HG03139 (cell line): ENCODE measurements around the gene AMZ2.
A peak's percentile ranks its signal among the peaks of the same experiment; 100 is the strongest.
"Not testable (repeated sequence)": the region's sequence is repeated elsewhere in the genome, so short reads cannot be mapped to it uniquely, and the experiment has no call there.

Experiments used
- ATAC-seq: cut with Tn5 transposase; IDR thresholded peaks from one replicate; pipeline ENCODE4 v1.9.1; 2021; ENCODE audit not compliant: unreplicated experiment

Gene AMZ2

DNA sequence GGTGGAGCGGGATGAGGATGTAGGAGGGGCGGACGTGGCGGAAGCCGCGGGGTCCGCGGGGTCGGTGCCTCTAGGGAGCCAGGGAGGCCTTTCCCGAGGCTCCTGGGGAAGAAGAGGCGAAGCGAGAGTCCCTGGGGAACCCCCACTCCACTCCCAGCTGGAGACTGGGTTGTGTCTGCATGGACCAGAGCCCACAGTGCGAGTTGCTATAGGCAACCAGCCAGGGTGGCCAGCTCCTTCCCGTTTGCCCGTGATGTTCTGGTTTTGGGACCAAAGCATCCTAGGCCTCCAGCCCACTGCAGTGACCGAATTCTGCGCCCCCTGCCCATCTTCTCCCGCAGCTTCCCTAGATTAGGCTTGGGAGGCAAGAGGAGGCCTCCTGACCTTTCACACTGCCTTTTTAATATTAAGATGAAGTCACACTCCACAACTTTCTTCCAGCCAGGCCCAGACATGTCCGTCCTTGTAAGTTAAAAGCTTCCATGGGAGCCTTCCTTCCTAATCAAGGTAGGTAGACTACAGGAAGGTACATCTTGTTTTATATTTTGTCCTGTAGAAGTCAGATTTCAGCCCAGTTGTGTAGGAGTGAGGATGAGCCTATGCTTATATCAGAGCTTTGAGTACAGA is 469 bp downstream of the AMZ2 start:
- peak; percentile 12 for ATAC-seq

DNA sequence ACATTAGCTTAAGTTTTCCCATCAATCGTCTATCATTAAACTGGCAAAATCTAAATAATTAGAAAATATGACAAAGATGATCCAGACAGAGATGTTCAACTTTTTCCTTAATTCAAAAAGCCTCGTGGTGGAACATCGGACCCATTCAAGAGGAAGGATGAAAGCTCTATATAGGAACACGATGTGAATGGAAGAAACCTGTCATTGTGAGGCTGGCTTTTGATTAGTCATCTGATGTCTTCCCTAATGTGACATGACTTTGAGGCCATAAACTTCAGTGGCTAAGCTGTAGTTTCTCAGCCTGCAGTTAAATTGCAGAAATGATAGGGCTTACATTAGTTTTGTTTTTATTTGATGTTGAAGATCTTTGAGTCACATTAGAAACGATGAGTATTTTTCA is 1.0 kb downstream of the AMZ2 start:
- ATAC-seq, result no peak

DNA sequence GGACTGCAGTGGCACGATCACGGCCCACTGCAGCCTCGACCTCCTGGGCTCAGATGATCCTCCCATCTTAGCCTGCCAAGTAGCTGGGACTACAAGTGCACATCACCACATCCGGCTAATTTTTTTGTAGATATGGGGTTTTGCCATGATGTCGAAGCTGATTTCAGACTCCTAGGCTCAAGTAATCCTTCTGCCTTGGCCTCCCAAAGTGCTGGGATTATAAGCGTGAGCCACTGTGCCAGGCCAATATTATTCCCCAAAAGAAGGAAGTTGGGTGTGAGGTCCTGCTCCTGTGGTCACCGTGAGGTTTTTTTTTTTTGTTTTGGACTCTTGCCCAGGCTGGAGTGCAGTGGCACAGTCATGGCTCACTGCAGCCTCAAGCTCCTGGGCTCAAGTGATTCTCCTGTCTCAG is 1.5 kb downstream of the AMZ2 start:
- no peak for ATAC-seq

DNA sequence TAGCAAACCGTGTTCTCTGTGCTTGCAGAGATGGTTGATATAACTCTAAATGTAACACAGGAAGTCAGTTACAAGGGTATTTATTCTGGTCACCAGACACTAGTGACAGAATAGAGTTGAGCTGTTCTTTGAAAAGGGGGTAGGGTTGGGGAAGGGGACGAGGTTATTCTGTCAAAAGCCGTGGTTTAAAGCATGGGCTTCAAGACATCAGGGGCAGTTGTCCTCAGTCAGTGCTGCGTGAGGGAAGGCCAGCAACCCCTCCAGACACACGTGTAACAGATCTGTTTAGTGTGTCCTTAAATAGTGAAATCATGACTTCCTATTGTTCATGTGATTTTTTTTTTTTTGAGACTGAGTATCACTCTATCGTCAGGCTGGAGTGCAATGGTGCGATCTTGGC is 5.6 kb downstream of the AMZ2 start:
- ATAC-seq, result not testable (repeated sequence)

DNA sequence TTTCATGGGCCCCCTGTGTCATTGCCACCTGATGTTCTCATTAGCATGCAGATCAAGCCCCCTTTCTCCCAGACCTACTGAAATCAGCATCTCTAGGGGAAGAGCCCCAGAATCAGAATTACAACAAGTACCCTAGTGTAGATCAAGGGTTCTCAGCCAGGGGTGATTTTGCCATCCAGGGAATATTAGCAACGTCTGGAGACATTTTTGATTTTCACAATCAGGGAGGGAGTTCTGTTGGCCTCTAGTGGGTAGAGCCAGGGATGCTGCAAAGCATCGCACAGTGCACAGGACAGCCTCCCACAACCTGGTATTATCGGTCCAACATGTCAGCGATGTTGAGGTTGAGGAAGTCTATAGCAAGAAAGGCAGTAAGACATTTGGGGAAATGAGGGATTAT is 7.3 kb downstream of the AMZ2 start:
- no peak for ATAC-seq

DNA sequence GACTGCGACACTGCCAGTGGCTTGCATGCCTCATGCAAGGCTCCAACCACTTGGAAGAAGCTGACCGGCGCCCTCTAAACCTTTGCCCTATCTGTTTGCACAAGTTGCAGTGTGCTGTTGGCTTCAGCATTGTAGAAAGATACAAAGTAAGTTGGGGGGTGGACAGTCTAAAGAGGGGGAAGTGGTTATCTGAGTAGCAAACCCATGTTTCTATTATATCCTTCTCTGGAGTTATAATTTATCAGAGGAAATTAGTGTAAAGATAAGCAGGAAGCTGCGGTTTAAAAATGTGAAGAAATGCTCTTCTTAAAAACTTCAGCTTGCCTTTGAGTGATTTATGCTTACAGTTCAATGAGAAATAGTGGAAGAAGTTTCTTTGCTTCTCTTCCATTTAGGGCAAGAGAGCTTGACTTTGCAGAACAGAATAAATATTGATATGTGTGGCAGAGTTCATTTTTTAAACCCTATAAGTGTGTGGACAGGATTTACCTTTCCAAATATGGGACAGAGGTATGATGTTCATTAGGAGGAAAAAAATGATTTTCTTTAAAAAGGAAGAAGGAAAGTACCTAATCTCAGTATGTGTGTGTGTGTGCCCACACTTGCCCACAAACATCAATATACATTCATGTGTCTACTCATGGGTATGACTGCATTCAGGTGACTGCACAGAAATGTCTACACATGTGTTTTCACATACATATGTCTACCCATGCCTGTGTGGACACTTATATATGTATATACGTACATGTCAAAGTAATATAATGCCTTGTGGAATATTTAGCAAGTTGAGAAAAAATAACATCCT is 8.1 kb downstream of the AMZ2 start:
- ATAC-seq, result no peak

DNA sequence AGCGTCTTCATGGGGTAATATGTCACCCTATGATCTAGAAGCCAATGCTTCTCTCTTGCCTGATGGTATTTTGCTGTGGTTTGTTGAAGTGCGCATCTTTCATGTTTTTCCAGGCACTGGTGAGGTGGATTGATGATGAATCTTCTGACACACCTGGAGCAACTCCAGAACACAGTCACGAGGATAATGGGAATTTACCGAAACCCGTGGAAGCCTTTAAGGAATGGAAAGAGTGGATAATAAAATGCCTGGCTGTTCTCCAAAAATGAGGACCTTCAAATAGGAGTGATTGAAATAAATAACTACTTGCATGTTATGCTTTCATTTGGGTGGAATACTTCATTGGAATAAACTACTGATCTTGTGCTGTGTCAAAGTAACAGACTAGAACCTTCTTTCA is 8.9 kb downstream of the AMZ2 start:
- not testable (repeated sequence) for ATAC-seq

DNA sequence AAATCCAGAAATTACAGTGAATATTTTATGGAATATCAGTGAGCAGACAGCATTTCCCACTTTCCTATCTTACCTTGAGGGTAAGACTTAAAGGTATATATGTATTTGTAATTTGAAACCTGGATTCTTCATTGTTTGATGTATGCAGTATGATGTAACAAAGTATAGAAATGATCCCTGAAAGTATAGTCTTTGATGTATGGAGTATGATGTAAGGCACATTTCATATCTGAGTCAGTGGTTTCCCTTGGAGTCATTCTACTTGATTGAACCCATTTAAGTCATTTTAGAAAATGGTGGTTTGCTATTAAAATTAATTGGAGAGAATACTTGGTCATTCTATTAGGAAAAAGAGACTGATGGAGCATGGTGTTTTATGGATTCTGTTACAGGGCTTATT is 10.1 kb downstream of the AMZ2 start:
- no peak for ATAC-seq

DNA sequence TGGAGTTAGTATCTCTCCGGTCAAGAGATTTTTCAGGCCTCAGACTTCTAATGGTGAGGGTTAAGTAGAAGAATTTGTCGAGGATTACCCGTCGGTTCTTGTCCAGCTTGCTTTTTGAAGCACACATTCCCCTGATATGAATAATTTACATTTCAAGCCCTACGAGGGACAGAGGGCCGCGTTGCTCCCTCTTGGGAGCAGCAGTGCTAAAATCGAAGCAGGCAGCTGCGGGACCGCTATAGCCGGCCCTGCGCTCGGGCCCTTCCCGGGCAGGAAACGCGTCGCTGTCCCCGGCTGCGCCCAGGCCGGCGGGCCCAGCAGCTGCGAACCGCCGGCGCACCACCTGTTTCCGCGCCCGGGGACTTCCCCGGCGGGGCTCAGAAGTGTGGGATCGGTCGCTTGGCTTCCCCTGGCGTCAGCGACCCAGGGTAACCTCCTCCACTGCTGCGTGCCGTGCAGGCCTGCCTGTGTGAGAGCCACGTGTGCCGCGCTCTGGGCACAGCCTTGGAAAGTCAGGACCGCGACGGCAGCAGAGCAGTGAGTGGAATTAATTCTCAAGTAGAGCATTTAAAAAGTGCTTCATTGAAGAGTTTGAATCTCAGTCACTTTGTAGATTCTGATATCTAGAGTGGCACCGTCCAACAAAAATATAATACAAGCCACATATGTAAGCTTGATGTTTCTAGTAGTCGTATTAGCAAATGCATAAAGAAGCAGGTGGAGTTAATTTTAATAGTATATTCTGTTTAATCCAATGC is 11.2 kb downstream of the AMZ2 start:
- ATAC-seq, result peak; percentile 92

DNA sequence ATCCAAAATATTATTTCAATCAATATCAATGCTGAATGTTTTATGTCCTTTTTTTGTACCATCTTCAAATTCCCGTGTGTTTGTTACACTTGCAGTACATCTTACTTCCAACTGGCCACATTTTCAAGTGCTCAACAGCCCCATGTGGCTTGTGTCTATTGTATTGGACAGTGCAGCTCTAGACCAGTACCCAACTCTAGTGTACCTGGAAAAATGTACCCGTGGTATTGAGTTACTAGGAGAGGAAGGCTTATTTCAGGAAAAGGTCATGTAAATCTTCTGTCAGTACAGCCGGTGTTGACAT is 11.8 kb downstream of the AMZ2 start:
- ATAC-seq, result not testable (repeated sequence)

DNA sequence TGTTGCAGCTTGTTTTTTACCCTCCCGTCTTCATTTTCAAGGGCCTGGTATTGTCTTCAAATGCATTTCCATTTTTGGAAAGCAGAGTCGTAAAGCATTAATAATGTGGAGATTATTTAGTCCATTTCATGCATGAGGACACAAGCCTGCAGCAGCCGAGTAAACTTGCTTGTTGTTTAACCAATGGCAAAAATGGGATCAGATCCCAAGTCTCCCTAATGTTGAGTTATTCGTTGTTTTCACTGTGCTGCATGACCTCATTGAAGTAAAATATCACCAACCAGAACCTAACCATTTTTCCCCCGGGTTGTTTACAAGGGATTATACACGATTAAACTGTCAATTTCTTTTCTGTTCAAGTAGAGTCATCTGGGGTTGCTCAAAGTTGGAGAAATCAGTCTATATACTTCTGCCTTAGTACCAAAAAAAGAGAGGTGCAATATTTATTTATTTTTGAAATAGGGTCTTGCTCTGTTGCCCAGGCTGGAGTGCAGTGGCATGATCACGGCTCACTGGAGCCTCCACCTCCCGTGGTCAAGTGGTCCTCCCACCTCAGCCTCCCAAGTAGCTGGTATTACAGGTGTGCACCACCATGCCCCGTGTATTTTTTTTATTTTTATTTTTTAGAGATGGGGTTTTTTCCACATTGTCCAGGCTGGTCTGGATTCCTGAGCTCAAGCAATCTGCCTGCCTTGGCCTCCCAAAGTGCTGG is 12.4 kb downstream of the AMZ2 start:
- ATAC-seq, result no peak

DNA sequence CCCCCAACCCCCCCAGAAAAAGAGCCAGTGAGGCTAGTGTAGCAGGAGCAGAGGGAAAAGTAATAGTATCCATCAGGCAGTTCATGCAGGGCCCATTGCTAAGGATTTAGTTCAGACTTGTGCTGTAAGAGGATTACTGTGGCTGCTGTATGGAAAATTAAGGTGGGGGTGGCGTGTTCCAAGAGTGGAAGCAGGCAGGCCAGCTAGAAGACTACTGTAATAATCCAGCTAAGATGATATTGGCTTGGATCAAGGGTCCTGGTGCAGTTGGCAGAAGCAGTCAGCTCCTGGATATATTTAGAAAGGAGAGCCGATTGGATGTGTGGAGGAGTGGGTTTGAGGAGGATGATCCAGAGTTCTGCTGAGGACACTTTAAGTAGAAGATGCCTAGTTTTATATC is 14.6 kb downstream of the AMZ2 start:
- not testable (repeated sequence) for ATAC-seq

DNA sequence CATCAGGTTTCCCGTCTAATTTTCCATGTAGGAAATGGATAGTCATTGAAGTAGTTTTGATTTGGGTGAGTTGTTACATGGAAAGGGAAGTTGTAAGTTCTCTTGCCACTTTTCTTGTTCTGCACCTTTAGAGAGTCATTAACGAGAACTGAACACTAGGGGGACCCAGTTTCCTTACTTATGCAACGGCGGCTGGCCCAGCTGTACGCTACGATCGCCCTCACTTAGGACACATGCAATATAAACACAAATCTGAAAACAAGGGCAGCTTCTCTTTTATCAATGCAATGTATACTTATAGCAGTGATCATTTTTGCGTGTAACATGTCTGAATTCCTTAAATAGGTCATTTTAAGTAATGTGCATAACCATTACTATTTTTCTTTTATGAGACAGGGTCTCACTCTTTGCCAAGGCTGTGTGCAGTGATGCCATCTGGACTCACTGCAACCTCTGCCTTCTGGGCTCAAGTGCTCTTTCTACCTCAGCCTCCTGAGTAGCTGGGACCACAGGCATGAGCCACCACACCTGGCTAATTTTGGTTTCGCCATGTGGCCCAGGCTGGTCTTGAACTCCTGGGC is 15.3 kb downstream of the AMZ2 start:
- ATAC-seq, result not testable (repeated sequence)

DNA sequence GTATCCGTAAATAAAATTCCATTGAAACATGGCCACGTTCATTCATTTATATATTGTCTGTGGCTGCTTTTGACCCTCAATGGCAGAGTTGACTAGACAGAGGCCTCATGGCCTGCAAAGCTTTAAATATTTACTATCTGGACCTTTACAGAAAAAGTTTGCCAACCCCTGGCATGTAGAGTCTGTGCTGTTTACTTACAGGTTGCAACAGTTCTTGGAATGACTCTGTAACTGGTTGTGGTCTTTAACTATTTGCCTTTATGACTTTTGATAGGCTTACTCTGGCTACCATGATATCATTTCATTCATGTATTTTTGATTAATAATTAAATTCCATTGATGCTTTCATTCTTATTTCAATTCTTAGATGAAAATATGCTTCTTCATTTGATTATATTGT is 18.0 kb downstream of the AMZ2 start:
- not testable (repeated sequence) for ATAC-seq

DNA sequence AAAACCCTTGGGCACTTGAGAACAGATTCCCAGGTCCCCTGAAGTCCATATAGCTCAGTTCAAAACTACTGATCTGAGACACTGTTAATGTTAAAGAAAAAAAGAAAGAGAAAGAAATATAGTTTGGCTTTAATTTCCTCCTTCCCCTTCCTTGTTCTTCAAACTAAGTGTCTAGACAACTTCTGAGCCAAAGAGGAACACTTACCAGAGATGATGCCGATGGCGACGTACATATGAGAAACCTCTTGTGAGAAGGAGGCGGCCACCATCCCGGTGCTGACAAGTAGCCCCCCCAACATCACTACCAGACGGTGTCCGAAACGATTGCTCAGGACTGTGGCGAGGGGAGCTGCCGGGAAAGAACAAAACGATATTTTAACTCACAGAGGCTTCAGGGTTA is 25.9 kb downstream of the AMZ2 start:
- no peak for ATAC-seq

DNA sequence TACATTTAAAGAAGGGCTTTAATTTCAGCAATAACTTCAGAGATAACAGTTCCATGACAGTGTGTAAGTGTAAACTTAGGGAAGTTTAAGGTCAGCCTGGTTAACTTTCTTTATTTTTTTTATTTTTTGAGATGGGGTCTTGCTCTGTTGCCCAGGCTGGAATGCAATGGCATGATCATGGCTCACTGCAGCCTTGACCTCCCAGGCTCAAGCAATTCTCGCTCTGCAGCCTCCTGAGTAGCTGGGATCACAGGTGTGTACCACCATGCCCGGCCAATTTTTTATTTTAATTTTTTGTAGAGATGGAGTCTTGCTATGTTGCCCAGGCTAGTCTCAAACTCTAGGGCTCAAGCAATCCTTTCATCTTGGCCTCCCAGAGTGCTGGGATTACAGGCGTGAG is 28.5 kb downstream of the AMZ2 start:
- ATAC-seq, result not testable (repeated sequence)

DNA sequence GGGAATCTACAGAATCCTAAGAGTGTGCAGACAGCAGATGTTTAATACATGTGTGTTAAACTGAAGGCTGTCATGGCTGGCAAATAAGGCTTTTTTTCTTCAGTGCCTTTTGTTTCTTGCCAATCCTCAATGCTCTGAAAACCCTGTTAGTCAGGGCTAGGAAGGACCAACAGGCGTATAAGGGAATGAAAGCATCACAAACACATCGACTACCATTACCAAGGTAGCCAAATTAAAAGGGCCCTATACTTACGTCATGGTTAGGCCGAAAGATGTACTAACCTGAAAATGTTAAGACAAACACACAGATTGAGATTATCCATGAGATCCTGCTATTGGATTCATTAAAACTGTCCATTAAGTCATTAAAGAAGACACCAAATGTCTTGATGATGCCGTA is 30.0 kb downstream of the AMZ2 start:
- ATAC-seq, result no peak

DNA sequence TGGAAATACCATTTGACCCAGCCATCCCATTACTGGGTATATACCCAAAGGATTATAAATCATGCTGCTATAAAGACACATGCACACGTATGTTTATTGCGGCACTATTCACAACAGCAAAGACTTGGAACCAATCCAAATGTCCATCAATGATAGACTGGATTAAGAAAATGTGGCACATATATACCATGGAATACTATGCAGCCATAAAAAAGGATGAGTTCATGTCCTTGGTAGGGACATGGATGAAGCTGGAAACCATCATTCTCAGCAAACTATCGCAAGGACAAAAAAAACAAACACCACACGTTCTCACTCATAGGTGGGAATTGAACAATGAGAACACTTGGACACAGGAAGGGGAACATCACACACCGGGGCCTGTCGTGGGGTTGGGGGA is 34.1 kb downstream of the AMZ2 start:
- not testable (repeated sequence) for ATAC-seq

DNA sequence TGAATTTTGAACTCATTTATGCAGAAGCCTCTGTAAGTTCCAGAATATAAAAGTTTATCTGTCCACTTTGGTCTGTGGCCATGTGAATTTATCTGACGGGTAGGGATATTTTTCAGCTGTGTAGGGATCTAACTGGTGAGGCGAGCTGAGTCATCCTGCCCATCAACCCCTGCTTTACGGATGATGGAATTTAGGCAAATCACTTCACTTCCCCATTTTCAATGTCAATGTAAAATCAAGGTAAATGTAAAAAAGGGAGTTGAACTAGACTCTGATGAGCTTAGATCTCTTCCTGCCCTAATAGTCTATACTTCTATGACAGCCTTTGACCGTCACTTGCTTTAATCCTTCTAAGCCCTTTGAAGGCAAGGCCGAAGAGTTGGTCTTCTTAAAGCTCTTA is 40.5 kb downstream of the AMZ2 start:
- ATAC-seq, result no peak

DNA sequence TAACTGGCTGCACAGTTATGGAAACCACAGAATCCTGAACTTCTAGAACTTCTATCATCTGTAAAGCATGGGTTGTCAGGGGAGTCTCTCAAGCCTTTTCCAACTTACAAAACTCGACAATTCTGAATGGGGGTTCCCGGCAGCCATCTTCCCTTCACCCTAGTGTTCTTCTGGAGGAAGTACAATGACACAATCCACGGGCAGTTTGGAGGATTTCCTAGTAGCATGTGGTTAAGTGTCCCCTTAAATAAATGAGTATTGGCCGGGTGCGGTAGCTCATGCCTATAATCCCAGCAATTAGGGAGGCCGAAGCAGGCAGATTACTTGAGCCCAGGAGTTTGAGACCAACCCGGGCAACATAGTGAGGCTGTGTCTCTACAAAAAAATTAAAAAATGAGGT is 41.0 kb downstream of the AMZ2 start:
- ATAC-seq, result no peak

DNA sequence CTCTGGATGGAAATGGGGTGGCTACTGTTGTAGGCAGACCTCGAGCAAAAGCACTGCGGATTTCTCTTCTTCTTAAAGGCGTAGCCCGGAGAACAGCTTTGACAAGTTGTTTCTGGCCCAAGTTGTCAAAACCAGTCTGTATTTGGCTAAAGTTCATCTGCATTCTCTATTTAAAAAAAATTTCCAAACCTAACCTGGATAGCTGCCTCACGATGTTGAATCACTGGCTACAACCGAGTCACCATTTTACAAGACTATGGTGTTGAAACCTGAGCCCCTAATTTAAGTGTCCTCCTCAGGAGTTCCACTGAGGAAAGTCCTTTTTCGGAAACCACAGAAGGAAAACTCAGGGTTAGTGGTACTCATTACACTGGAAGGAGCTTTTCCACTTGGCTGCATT is 41.6 kb downstream of the AMZ2 start:
- ATAC-seq, result no peak
